Neural progenitor cell (in vitro differentiated cells): ENCODE data around the gene TSHB. TPM values are rescaled to one million over a fixed set of nuclear protein-coding genes. Genes with fewer than 3 reads are reported as not detected.
"Not testable (repeated sequence)": the region's sequence is repeated elsewhere in the genome, so short reads cannot be mapped to it uniquely, and the experiment has no call there.

Experiments used
- DNase-seq: peaks from one replicate; pipeline ENCODE4 v3.0.0-alpha.2; 2016; ENCODE audit warnings: low spot score
- H2AFZ ChIP-seq: fragments of 200-600 bp; sonication (generic); replicated peaks from 2 replicates; pipeline ENCODE4 v1.6.1; 2016; ENCODE audit warnings: antibody characterized with exemption
- H3F3A ChIP-seq: fragments of 200-600 bp; sonication (generic); 2 replicates; pipeline ENCODE4 v1.6.1; 2016; ENCODE audit warnings: antibody characterized with exemption, low read depth
- H3K27ac ChIP-seq: fragments of 200-600 bp; sonication (generic); 2 replicates; pipeline ENCODE4 v1.5.1; 2016; ENCODE audit warnings: mild to moderate bottlenecking
- H3K27me3 ChIP-seq: fragments of 200-600 bp; sonication (generic); 2 replicates; pipeline ENCODE4 v1.6.1; 2016; ENCODE audit warnings: mild to moderate bottlenecking, moderate library complexity
- H3K36me3 ChIP-seq: fragments of 200-600 bp; sonication (generic); 2 replicates; pipeline ENCODE4 v1.5.1; 2016
- H3K4me1 ChIP-seq: fragments of 200-600 bp; sonication (generic); 2 replicates; pipeline ENCODE4 v1.6.1; 2016; ENCODE audit warnings: mixed run types
- H3K4me2 ChIP-seq: fragments of 200-600 bp; sonication (generic); 2 replicates; pipeline ENCODE4 v1.6.1; 2016
- H3K4me3 ChIP-seq: fragments of 200-600 bp; sonication (generic); 2 replicates; pipeline ENCODE4 v1.5.1; 2016
- H3K79me2 ChIP-seq: fragments of 200-600 bp; sonication (generic); 2 replicates; pipeline ENCODE4 v1.6.1; 2016; ENCODE audit warnings: low read depth
- H3K9ac ChIP-seq: fragments of 200-600 bp; sonication (generic); 2 replicates; pipeline ENCODE4 v1.6.1; 2016
- H3K9me3 ChIP-seq: fragments of 200-600 bp; sonication (generic); 2 replicates; pipeline ENCODE4 v1.5.1; 2016; ENCODE audit warnings: low read depth
- H4K20me1 ChIP-seq: fragments of 200-600 bp; sonication (generic); 2 replicates; pipeline ENCODE4 v1.6.1; 2016; ENCODE audit warnings: low read depth
- H3K27ac Mint-ChIP-seq: 3 replicates; pipeline ENCODE4 v1.8.0; 2021; ENCODE audit warnings: mixed read lengths
- H3K27me3 Mint-ChIP-seq: 2 replicates; pipeline ENCODE4 v1.8.0; 2022; ENCODE audit warnings: low read depth, mild to moderate bottlenecking, inconsistent platforms, moderate library complexity, mixed read lengths; ENCODE audit not compliant: insufficient read depth
- H3K36me3 Mint-ChIP-seq: 3 replicates; pipeline ENCODE4 v1.8.0; 2021; ENCODE audit warnings: mixed read lengths
- H3K4me1 Mint-ChIP-seq: 3 replicates; pipeline ENCODE4 v1.8.0; 2021; ENCODE audit warnings: mixed read lengths
- H3K4me3 Mint-ChIP-seq: 3 replicates; pipeline ENCODE4 v1.8.0; 2021; ENCODE audit warnings: mild to moderate bottlenecking, moderate library complexity, mixed read lengths
- H3K9me3 Mint-ChIP-seq: 3 replicates; pipeline ENCODE4 v1.8.0; 2020; ENCODE audit warnings: mixed read lengths
- EZH2 ChIP-seq: fragments of 200-600 bp; sonication (generic); IDR thresholded peaks from 2 replicates; pipeline ENCODE4 v1.6.1; 2017; ENCODE audit warnings: antibody characterized with exemption, mild to moderate bottlenecking, moderate library complexity
- EZH2phosphoT487 ChIP-seq: fragments of 200-600 bp; sonication (generic); IDR thresholded peaks from 2 replicates; pipeline ENCODE4 v1.6.1; 2017; ENCODE audit warnings: antibody characterized with exemption
- total RNA-seq: library from RNA; depleted of rRNA; stranded (reverse); fragments of >200 nt; gene quantifications from 2 replicates; pipeline ENCODE4 v1.2.3, GENCODE V29; 2015; ENCODE audit warnings: low replicate concordance
- TF ChIP-seq, protein P1 (sequence below): fragments of 200-600 bp; sonication (generic); IDR thresholded peaks from 2 replicates; pipeline ENCODE4 v1.5.1; 2017; ENCODE audit warnings: antibody characterized with exemption, mild to moderate bottlenecking

Gene TSHB
- total RNA-seq, 1 donor from 2014 or later, result not detected

DNA sequence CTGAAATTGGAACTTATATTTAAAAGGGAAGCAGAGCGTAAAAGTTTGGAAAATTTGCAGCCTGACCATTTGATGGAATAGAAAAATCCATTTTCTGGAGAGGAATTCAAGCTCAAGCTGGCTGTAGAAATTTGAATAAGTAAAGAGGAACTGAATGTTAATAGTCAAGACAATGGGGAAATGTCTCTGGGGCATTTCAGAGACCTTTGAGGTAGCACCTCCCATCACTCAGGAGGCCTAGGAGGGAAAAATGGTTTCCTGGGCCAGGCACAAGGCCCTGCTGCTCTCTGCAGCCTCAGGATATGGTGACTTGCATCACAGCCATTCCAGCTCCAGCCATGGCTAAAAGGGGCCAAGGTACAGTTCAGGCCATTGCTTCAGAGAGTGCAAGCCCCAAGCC, 17.6 kb upstream of the TSHB start:
- no peaks in the 10 kb centered on the region for H3K9me3 Mint-ChIP-seq
- no peak for TF ChIP-seq EZH2phosphoT487
- TF ChIP-seq, protein P1, sequence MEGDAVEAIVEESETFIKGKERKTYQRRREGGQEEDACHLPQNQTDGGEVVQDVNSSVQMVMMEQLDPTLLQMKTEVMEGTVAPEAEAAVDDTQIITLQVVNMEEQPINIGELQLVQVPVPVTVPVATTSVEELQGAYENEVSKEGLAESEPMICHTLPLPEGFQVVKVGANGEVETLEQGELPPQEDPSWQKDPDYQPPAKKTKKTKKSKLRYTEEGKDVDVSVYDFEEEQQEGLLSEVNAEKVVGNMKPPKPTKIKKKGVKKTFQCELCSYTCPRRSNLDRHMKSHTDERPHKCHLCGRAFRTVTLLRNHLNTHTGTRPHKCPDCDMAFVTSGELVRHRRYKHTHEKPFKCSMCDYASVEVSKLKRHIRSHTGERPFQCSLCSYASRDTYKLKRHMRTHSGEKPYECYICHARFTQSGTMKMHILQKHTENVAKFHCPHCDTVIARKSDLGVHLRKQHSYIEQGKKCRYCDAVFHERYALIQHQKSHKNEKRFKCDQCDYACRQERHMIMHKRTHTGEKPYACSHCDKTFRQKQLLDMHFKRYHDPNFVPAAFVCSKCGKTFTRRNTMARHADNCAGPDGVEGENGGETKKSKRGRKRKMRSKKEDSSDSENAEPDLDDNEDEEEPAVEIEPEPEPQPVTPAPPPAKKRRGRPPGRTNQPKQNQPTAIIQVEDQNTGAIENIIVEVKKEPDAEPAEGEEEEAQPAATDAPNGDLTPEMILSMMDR, result no peak
- TF ChIP-seq EZH2, result no peak
- no peaks in the 10 kb centered on the region for H3K27me3 ChIP-seq
- H3K4me3 Mint-ChIP-seq, result no peak overlapping the region
- DNase-seq, result no peak
- no peaks in the 10 kb centered on the region for H3K27me3 Mint-ChIP-seq
- no peaks in the 10 kb centered on the region for H3K4me1 Mint-ChIP-seq
- H3K4me2 ChIP-seq, result no peak overlapping the region
- no peaks in the 10 kb centered on the region for H4K20me1 ChIP-seq
- no peaks in the 10 kb centered on the region for H3K79me2 ChIP-seq
- no peak overlapping the region for H3K27ac ChIP-seq
- H3F3A ChIP-seq, result no peaks in the 10 kb centered on the region
- H3K9me3 ChIP-seq, result no peaks in the 10 kb centered on the region
- no peaks in the 10 kb centered on the region for H3K36me3 ChIP-seq
- no peak overlapping the region for H2AFZ ChIP-seq
- no peak overlapping the region for H3K4me3 ChIP-seq
- H3K36me3 Mint-ChIP-seq, result no peaks in the 10 kb centered on the region
- no peak overlapping the region for H3K9ac ChIP-seq
- no peak overlapping the region for H3K27ac Mint-ChIP-seq
- no peaks in the 10 kb centered on the region for H3K4me1 ChIP-seq

DNA sequence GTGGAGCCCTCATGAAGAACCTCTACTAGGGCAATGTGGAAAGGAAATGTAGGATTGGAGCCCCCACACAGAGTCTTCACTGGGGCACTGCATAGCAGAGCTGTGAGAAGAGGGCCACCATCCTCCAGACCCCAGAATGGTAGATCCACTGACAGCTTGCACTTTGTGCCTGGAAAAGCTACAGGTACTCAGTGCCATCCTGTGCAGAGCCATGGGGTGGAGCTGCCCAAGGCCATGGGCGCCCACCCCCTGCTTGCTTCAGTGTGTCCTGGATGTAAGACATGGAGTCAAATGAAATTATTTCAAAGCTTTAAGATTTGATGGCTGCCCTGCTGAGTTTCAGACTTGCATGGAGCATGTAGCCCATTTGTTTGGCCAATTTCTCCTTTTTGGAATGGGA, 17.2 kb upstream of the TSHB start:
- H3F3A ChIP-seq, result no peaks in the 10 kb centered on the region
- no peaks in the 10 kb centered on the region for H3K4me1 ChIP-seq
- H3K4me3 ChIP-seq, result no peak overlapping the region
- no peak overlapping the region for H3K27ac ChIP-seq
- H3K27me3 ChIP-seq, result no peaks in the 10 kb centered on the region
- no peaks in the 10 kb centered on the region for H4K20me1 ChIP-seq
- H3K36me3 Mint-ChIP-seq, result no peaks in the 10 kb centered on the region
- no peaks in the 10 kb centered on the region for H3K36me3 ChIP-seq
- DNase-seq, result no peak
- H3K79me2 ChIP-seq, result no peaks in the 10 kb centered on the region
- TF ChIP-seq, protein P1, result no peak
- no peak for TF ChIP-seq EZH2phosphoT487
- TF ChIP-seq EZH2, result no peak
- no peaks in the 10 kb centered on the region for H3K9me3 ChIP-seq
- no peak overlapping the region for H2AFZ ChIP-seq
- H3K4me2 ChIP-seq, result no peak overlapping the region
- H3K9ac ChIP-seq, result no peak overlapping the region
- H3K4me1 Mint-ChIP-seq, result no peaks in the 10 kb centered on the region
- no peak overlapping the region for H3K27ac Mint-ChIP-seq
- no peaks in the 10 kb centered on the region for H3K9me3 Mint-ChIP-seq
- H3K4me3 Mint-ChIP-seq, result no peak overlapping the region
- no peaks in the 10 kb centered on the region for H3K27me3 Mint-ChIP-seq

DNA sequence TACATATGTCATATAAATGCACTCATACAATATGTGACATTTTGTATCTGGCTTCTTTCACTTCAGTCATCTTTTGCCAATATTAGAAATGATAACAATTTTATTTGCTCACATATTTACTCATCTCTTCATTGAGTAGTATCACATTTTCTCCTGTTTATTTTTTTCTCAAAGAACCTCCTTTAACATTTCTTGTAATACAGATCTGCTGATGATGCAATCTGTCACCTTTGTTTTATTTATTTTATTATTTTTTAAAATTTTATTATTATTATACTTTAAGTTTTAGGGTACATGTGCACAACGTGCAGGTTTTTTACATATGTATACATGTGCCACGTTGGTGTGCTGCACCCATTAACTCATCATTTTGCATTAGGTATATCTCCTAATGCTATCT, 15.8 kb upstream of the TSHB start:
- no peaks in the 10 kb centered on the region for H3K9me3 ChIP-seq
- Mint-ChIP-seq H3K27ac (no peak overlapping the region), H3K36me3 (no peaks in the 10 kb centered on the region), H3K4me1 (no peaks in the 10 kb centered on the region), H3K9me3 (no peaks in the 10 kb centered on the region), H3K27me3 (no peaks in the 10 kb centered on the region), H3K4me3 (no peak overlapping the region)
- no peak overlapping the region for H3K9ac ChIP-seq
- no peaks in the 10 kb centered on the region for H3K36me3 ChIP-seq
- no peaks in the 10 kb centered on the region for H4K20me1 ChIP-seq
- TF ChIP-seq, protein P1, result no peak
- TF ChIP-seq EZH2, result no peak
- no peak for TF ChIP-seq EZH2phosphoT487
- no peaks in the 10 kb centered on the region for H3K4me1 ChIP-seq
- no peak overlapping the region for H3K27ac ChIP-seq
- H3F3A ChIP-seq, result no peaks in the 10 kb centered on the region
- no peak overlapping the region for H2AFZ ChIP-seq
- no peak overlapping the region for H3K4me2 ChIP-seq
- no peaks in the 10 kb centered on the region for H3K27me3 ChIP-seq
- H3K4me3 ChIP-seq, result no peak overlapping the region
- no peaks in the 10 kb centered on the region for H3K79me2 ChIP-seq
- no peak for DNase-seq

DNA sequence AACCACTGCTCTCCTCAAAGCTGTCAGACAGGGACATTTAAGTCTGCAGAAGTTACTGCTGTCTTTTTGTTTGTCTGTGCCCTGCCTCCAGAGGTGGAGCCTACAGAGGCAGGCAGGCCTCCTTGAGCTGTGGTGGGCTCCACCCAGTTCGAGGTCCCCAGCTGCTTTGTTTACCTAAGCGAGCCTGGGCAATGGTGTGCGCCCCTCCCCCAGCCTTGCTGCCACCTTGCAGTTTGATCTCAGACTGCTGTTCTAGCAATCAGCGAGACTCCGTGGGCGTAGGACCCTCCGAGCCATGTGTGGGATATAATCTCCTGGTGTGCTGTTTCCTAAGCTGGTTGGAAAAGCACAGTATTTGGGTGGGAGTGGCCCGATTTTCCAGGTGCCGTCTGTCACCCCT, 10.1 kb upstream of the TSHB start:
- not testable (repeated sequence) for H3K9me3 ChIP-seq, H3K36me3 ChIP-seq, H3K4me1 Mint-ChIP-seq, H3K36me3 Mint-ChIP-seq, H3K4me3 ChIP-seq, DNase-seq, H3K9me3 Mint-ChIP-seq, H3K9ac ChIP-seq, H3F3A ChIP-seq, H3K27me3 ChIP-seq, H3K27ac ChIP-seq, H3K27me3 Mint-ChIP-seq, H3K4me2 ChIP-seq, H3K79me2 ChIP-seq, H4K20me1 ChIP-seq, H3K4me3 Mint-ChIP-seq, H3K27ac Mint-ChIP-seq, H3K4me1 ChIP-seq, H2AFZ ChIP-seq
